Embryonic facial prominence (tissue), 1 donor: ENCODE measurements around the gene ZNF674.
"Not testable (repeated sequence)": the region's sequence is repeated elsewhere in the genome, so short reads cannot be mapped to it uniquely, and the experiment has no call there.

ENCODE experiments used
- DNase-seq: peaks from one replicate; pipeline ENCODE4 v3.0.0-alpha.2; 2016; ENCODE audit errors: extremely low spot score

Gene ZNF674

DNA sequence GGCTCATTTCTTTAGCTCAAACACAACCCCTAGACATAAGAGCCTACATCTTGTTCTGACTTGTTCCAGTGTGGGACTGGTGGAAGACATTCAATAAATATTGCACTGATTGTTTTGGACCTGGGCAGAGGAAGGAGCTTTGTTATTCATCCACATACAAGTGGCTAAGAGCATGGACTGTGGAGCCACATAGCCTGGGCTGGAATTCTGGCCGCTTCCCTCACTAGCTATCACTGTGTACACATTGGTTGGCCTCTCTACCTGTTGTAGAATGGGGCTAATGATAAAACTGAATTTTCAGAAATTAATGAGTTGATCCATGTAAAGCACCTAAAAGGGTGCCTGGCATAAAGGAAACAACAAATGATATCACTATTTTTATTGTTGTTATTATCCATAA is 80.0 kb downstream of the ZNF674 start:
- no peak for DNase-seq

DNA sequence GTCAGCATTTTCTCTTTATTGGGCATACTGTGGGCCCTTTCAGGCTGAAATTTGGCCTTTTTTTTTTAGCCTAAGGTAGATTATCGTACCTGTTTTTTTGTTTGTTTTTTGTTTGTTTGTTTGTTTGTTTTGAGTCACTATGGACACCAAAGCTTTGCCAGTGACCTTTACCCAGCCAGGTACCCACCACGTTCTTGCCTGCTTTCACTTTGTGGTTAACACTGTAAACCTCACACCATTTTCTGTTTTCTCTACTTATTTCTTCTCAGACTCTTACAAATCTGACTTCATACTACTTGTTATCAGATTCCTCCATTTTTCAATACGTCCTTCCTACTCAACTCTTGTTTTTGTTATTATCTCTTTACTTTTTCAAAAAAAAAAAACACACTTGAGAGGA is 81.5 kb downstream of the ZNF674 start:
- DNase-seq, result no peak

DNA sequence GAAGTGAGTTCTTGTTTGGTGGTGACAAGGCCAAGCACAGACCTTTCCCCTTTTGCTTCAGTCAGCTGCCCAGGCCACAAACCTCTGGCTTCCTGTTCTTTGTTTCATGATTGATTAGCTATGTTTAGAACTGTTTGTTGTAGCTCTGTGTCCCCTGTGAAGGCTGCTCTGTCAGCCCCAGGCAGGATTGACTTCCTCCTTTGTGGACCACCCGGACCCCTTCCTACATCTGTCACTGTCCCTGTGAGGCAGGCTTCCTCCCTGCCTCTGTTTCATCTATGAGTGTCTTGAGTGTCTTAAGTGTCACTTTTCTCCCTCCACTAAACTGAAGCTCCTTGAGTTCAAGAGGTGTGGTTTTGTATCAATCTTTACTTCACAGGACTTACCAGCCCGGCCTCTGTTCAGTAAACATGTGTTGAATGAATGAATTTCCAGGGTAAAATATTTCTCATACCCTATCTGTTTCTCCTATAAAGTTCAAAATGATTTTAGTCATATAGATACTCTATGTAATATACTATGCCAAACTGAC is 83.5 kb downstream of the ZNF674 start:
- no peak for DNase-seq

DNA sequence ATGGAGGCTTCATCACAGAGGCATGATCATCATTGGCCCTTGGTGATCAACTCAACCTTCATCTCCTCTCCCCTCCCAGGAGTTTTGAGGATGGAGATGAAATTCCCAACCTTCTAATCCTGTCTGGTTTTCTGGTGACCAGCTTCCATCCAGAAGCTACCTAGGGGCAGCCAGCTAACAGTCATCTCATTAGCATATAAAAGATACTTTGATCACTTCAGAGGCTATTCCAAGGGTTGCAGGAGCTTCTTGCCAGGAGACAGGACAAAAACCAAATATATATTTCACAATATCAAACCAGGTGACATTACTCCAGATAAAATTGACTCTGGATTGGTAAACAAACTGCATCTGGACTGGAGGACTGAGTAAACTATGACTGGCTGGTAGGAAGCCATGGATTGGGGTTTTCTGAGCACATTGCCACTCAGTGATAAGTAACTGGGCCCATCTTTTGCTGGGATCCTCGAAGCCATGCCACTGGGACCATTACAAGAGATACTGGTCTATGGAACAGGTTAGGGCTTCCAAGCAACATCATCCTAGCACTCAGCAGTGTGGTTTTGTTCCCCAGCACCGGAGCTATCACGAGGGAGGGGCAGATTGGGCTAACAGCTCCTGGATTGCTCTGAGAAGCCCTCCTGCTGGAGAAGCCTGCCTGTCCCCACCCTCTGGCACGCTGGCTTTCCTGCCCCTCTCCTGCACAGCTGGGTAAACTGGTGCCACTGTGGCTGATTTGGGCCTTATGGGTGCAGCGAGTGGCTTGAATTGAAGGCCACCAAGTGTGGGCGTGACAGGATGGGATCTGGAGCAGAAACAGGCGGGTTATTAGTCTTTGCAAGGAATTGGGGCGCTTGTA is 84.2 kb downstream of the ZNF674 start:
- not testable (repeated sequence) for DNase-seq

DNA sequence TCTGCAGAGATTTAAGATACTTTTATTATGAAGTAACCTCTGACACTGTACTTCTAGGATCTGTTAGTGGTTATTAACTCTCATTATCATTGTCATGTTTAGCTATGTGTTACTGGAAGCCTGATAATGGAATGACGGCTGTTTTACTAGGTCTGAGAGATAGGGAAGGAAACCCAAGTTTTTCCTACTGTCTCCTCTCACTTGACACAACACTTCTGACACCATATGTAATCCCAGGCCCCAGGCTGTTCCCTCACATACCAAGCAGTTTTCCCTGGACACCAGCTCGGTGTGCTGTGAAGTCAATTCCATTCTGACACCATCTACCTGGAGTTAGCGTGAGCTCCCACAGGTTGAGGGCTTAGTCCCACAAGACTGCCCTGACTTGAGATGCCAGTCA is 85.6 kb downstream of the ZNF674 start:
- DNase-seq, result no peak

DNA sequence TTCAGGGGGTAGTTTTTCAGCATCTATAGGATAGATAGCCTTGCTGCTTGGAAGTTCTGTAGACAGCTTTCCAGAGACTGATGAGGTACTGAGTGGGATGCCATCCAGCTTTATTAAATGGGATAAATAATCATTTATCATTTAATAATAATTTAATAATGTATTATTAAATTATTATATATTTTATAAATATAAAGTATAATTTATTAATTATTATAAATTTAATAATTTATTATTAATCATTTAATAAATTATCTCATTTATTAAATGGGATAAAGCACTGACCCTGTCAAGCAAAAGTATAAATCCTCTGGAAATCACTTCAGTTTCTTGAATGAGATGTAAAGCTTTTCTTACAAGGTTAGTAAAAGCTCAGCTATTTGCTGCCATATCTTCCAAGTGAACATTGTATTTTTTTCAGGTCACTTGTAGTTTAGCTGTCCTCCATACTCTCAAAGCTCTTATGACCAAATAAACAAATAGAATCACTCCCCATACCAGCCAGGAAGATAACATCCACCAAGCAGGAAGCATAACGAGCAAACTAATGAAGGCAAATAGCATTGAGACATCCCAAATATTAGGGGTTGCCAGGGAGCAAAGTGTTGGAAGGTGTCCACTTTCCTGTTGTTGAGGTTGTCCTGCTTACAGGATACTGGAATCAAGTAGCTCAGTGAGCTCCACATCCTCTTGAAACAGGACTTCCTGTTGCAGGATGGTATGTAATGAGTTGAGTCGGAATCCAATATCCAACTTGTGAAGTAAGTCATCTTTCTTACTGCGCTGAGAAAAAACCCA is 88.9 kb downstream of the ZNF674 start:
- no peak for DNase-seq
